Measurements from ENCODE around the gene GM2A. TPM values are rescaled to one million over a fixed set of nuclear protein-coding genes. Genes with fewer than 3 reads are reported as not detected.

Gene GM2A
- total and polyA plus RNA-seq, 4 donors: 31.3 to 78.7 (median 38.1) TPM

DNA sequence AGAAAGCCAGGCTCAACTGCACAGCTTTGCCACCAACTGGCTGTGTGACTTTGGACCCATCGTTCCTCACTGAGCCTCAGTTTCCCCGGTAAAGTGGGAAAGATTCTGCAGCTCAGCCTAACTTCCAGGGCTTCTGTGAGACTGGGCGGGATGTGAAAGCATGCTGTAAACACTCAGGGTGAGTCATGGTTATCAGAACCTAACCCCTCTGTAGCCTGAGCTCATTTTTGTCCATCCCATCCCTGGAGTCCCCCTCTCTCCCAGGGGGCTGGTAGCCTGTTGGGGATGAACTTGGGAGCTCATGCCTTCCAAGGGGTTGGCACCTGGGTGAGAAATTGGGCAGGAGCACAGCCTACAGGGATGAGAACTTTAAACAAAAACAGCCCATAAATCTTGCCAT is 31.4 kb upstream of the GM2A start:
- peak overlapping the region; percentile 94 for H3K27ac ChIP-seq (ENCODE audit: low read depth in 1 of 2, low read length in 1 of 2)
- WGBS, 2 donors: 61 to 76% methylated on average over 3 of the region's 3 CpGs
- H3K9me3 ChIP-seq (ENCODE audit: control insufficient read depth in 4 of 4, insufficient read depth in 3 of 4, low read length in 3 of 4): no peaks in the 10 kb centered on the region
- TF ChIP-seq, protein P1, sequence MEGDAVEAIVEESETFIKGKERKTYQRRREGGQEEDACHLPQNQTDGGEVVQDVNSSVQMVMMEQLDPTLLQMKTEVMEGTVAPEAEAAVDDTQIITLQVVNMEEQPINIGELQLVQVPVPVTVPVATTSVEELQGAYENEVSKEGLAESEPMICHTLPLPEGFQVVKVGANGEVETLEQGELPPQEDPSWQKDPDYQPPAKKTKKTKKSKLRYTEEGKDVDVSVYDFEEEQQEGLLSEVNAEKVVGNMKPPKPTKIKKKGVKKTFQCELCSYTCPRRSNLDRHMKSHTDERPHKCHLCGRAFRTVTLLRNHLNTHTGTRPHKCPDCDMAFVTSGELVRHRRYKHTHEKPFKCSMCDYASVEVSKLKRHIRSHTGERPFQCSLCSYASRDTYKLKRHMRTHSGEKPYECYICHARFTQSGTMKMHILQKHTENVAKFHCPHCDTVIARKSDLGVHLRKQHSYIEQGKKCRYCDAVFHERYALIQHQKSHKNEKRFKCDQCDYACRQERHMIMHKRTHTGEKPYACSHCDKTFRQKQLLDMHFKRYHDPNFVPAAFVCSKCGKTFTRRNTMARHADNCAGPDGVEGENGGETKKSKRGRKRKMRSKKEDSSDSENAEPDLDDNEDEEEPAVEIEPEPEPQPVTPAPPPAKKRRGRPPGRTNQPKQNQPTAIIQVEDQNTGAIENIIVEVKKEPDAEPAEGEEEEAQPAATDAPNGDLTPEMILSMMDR (IDR thresholded peaks at IDR 0.05; ENCODE audit: control extremely low read depth, extremely low read depth): no peak
- ATAC-seq (ENCODE audit: insufficient read depth, low FRiP score) (no peak), DNase-seq (no peak)
- no peak overlapping the region for H3K4me3 ChIP-seq
- peaks cover 0 to 2% (median 0%) of the 10 kb centered on the region in 4 donors for H3K36me3 ChIP-seq (ENCODE audit: control insufficient read depth in 4 of 4, insufficient read depth in 4 of 4, low read length in 4 of 4)
- H3K27me3 ChIP-seq (ENCODE audit: control insufficient read depth in 3 of 3, insufficient read depth in 3 of 3, low read length in 2 of 3): peaks cover 0 to 2% (median 0%) of the 10 kb centered on the region in 3 donors
- H3K4me1 ChIP-seq (ENCODE audit: control insufficient read depth in 5 of 5, insufficient read depth in 5 of 5, low read length in 5 of 5): peaks cover 0 to 30% (median 0%) of the 10 kb centered on the region in 5 donors
- no peak overlapping the region for H3K9ac ChIP-seq (ENCODE audit: insufficient read depth in 1 of 2, low read length in 2 of 2)

DNA sequence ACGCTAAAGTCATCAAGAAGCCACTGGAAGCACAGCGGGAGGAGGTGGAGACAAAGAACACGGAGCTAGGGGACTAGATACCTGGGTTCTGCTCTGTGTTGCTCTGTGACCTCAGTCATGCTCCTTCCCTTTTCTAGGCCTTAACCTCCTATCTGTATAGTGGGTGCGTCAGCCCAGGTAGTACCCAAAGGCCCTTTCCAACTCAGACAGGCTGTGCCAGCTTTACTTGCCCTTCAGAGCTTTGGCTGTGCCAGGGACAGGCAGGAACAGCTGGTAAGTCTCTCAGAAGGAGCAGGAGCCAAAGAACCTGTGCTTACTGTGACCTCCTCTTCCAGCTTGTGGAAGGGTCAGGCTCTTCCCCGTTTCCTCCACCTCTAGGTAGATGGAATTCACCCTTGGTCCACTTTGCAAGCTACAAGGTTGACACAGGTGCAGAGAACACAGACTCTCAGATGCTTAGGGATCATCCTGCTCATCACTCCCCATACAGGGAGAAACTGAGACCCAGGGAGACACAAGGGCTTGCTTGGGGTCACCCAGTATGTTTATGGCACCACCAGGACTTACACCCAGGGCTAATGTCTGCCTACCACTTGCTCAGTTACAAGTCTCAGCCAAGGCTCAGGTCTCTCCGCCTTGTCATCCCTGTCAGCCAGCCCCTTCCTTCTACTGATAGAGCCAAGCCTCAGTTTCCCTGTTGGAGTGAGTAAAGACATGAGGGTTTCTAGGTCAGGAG is 30.8 kb upstream of the GM2A start:
- Histone ChIP-seq H3K4me3 (no peak overlapping the region), H3K4me1 (ENCODE audit: control insufficient read depth in 5 of 5, insufficient read depth in 5 of 5, low read length in 5 of 5) (peaks cover 0 to 30% (median 0%) of the 10 kb centered on the region in 5 donors), H3K27me3 (ENCODE audit: control insufficient read depth in 3 of 3, insufficient read depth in 3 of 3, low read length in 2 of 3) (peaks cover 0 to 2% (median 0%) of the 10 kb centered on the region in 3 donors), H3K36me3 (ENCODE audit: control insufficient read depth in 4 of 4, insufficient read depth in 4 of 4, low read length in 4 of 4) (peaks cover 0 to under 1% (median 0%) of the 10 kb centered on the region in 4 donors), H3K9me3 (ENCODE audit: control insufficient read depth in 4 of 4, insufficient read depth in 3 of 4, low read length in 3 of 4) (no peaks in the 10 kb centered on the region), H3K27ac (ENCODE audit: low read depth in 1 of 2, low read length in 1 of 2) (peak overlapping the region; percentile 94), H3K9ac (ENCODE audit: insufficient read depth in 1 of 2, low read length in 2 of 2) (no peak overlapping the region)
- TF ChIP-seq, protein P1 (IDR thresholded peaks at IDR 0.05; ENCODE audit: control extremely low read depth, extremely low read depth): no peak
- DNase-seq (no peak), ATAC-seq (ENCODE audit: insufficient read depth, low FRiP score) (no peak)
- WGBS, 2 donors: 83 to 92% methylated on average over 6 of the region's 6 CpGs

DNA sequence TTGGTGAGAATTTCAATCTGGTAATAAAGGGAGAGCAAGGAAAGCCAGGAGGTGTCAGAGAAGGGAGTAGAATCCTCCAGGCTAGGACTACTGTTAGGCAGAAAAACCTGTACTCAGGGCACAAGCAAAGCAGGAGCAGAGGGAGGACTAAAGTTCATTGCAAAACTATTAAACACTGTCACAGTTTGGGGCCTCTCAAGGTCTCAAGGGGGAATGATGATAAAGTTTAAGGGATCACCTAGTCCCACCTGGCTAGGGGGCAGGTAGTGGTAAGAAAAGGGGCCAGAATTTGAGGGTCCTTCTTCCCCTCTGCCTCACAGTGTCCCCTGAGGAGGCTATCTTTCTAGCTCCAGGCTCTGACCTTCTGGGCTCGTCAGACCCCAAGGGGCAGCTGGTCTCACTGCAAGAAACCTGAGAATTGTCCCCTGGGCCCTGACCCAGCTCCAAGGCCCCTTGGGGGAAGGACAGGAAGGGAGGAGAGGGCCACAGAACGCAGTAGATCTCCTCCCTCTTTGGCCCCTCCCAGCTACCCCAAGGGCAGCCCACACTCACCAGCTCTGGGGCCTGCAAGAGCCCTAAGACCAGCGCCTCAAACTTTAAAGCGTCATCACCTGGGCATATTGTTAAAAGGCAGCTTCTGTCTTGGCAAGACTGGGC is 30.1 kb upstream of the GM2A start:
- peaks cover 0 to 2% (median 0%) of the 10 kb centered on the region in 3 donors for H3K27me3 ChIP-seq (ENCODE audit: control insufficient read depth in 3 of 3, insufficient read depth in 3 of 3, low read length in 2 of 3)
- 9 to 22% methylated on average over 4 of the region's 4 CpGs for WGBS, 2 donors
- H3K27ac ChIP-seq (ENCODE audit: low read depth in 1 of 2, low read length in 1 of 2): peak overlapping the region; percentile 94
- no peaks in the 10 kb centered on the region for H3K9me3 ChIP-seq (ENCODE audit: control insufficient read depth in 4 of 4, insufficient read depth in 3 of 4, low read length in 3 of 4)
- H3K4me3 ChIP-seq: peak overlapping the region; percentile 94
- ATAC-seq (ENCODE audit: insufficient read depth, low FRiP score) (peak; percentile 65), DNase-seq (no peak)
- H3K36me3 ChIP-seq (ENCODE audit: control insufficient read depth in 4 of 4, insufficient read depth in 4 of 4, low read length in 4 of 4): no peaks in the 10 kb centered on the region
- H3K4me1 ChIP-seq (ENCODE audit: control insufficient read depth in 5 of 5, insufficient read depth in 5 of 5, low read length in 5 of 5): peaks cover 0 to 28% (median 0%) of the 10 kb centered on the region in 5 donors
- TF ChIP-seq, protein P1 (IDR thresholded peaks at IDR 0.05; ENCODE audit: control extremely low read depth, extremely low read depth): no peak
- no peak overlapping the region for H3K9ac ChIP-seq (ENCODE audit: insufficient read depth in 1 of 2, low read length in 2 of 2)

Data from lung (tissue), 12 donors.